Measurements from ENCODE around the gene PNMA8A.

- TF ChIP-seq CTCF (IDR thresholded peaks at IDR 0.05; ENCODE audit: low read depth, low read length) (no peak), EZH2phosphoT487 (IDR thresholded peaks at IDR 0.05; ENCODE audit: low read depth) (no peak)
Measured at GRCh38 chr19:46493236-46494145, 22.1 kb upstream of the PNMA8A start.

Data from OCI-LY3 (cell line).